ENCODE data around the gene CCDC85B.

DNA sequence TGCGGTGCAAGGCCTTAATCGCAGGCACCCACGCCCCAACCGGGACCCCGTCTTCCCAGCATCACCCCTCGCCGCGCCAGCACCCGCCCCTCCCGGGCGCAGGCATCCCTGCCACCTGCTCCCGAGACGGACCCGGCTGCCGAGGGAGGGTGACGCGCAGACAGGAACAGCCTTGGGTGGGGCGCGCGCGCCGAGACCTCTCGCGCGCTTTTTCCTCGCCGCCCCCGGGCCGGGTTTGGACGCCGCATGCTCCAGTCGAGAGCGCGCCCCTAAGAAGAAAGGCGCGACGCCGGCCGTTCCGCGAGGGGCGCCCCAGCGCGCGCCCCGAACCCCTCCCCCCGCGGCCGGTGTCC lies 33.0 kb upstream of the CCDC85B start:
- TF ChIP-seq POU2F2 (IDR thresholded peaks at IDR 0.05; ENCODE audit: low read depth, low read length): no peak
- TF ChIP-seq POLR2A (IDR thresholded peaks at IDR 0.05; ENCODE audit: low read depth, low read length): no peak
- no peak for TF ChIP-seq SPI1 (IDR thresholded peaks at IDR 0.05; ENCODE audit: low read depth, low read length)
- no peak for TF ChIP-seq POLR2AphosphoS5 (IDR thresholded peaks at IDR 0.05; ENCODE audit: low read depth, low read length)
- no peak for TF ChIP-seq TAF1 (IDR thresholded peaks at IDR 0.05; ENCODE audit: low read depth, low read length)
